A549 (cell line): ENCODE results near the gene P2RY8. TPM values are rescaled to one million over a fixed set of nuclear protein-coding genes. Genes with fewer than 3 reads are reported as not detected.

Source experiments
- ATAC-seq, 2 experiments: fragments of 200-7000 bp in 1 of 2; fragments of >200 bp in 1 of 2; cut with Nextera tagmentation in 1 of 2; cut with Tn5 transposase in 1 of 2; 3 replicates each; pipeline versions ENCODE4 v1.8.0 to v1.9.1; 2018 to 2020; ENCODE audit warnings: mild to moderate bottlenecking in 1 of 2, moderate library complexity in 1 of 2
- CTCF ChIA-PET: fragments of 300-600 bp; sonication (Branson Sonifier 250); formaldehyde crosslinking; extraction: SDS; loops from one replicate; lab custom pipeline; 2021; ENCODE audit warnings: antibody characterized with exemption, inconsistent platforms; lab: Yijun Ruan, JAX
- POLR2A ChIA-PET: fragments of 350-600 bp; formaldehyde crosslinking; extraction: SDS; loops from one replicate; lab custom pipeline; 2021; ENCODE audit warnings: antibody characterized with exemption, inconsistent platforms; lab: Yijun Ruan, JAX
- DNase-seq, 2 experiments: peaks; one replicate each; pipeline versions ENCODE4 v3.0.0 to v3.0.0-alpha.2; 2011 to 2016; ENCODE audit warnings: low read depth in 1 of 2, low spot score in 1 of 2
- FAIRE-seq: peaks from 2 replicates; lab custom pipeline; 2011; peaks lifted over from hg19 to GRCh38; lab: Jason Lieb, UNC
- H3K27ac ChIP-seq, 2 experiments: fragments of >200 bp; sonication (Bioruptor Twin); formaldehyde crosslinking; 3 replicates each; pipeline ENCODE4 v1.5.1; 2016 to 2017
- H3K4me1 ChIP-seq: fragments of >200 bp; sonication (Bioruptor Twin); formaldehyde crosslinking; 3 replicates; pipeline ENCODE4 v1.6.1; 2016
- H3K4me2 ChIP-seq: fragments of >200 bp; sonication (Bioruptor Twin); formaldehyde crosslinking; 3 replicates; pipeline ENCODE4 v1.6.1; 2016
- H3K4me3 ChIP-seq: fragments of >200 bp; sonication (Bioruptor Twin); formaldehyde crosslinking; 3 replicates; pipeline ENCODE4 v1.5.1; 2016
- H3K9me3 ChIP-seq: fragments of >200 bp; sonication (Bioruptor Twin); formaldehyde crosslinking; 3 replicates; pipeline ENCODE4 v1.6.1; 2016
- CBX8 ChIP-seq: fragments of 200-600 bp; sonication (generic); IDR thresholded peaks from 2 replicates; pipeline ENCODE4 v1.6.1; 2016
- CHD2 ChIP-seq: fragments of 150-350 bp; IDR thresholded peaks from 2 replicates; pipeline ENCODE4 v1.6.1; 2014; ENCODE audit warnings: low read length; ENCODE audit not compliant: partially characterized antibody
- CHD4 ChIP-seq: fragments of 200-600 bp; sonication (generic); IDR thresholded peaks from 2 replicates; pipeline ENCODE4 v1.6.1; 2016; ENCODE audit warnings: antibody characterized with exemption, mild to moderate bottlenecking, borderline replicate concordance
- CTCF ChIP-seq: fragments of >200 bp; sonication (Bioruptor Twin); formaldehyde crosslinking; IDR thresholded peaks from 3 replicates; pipeline ENCODE4 v1.5.1; 2016
- FOXS1 ChIP-seq: fragments of 250-450 bp; sonication (Bioruptor Pico); IDR thresholded peaks from 2 replicates; pipeline ENCODE4 v1.5.0; 2020; ENCODE audit warnings: mild to moderate bottlenecking, moderate library complexity
- HDAC2 ChIP-seq: fragments of 200-600 bp; sonication (generic); IDR thresholded peaks from 2 replicates; pipeline ENCODE4 v1.6.1; 2016
- HEYL ChIP-seq: fragments of 250-450 bp; sonication (Bioruptor Pico); IDR thresholded peaks from 2 replicates; pipeline ENCODE4 v1.8.0; 2021; ENCODE audit warnings: mild to moderate bottlenecking, moderate library complexity
- HMGXB4 ChIP-seq: fragments of 250-450 bp; sonication (Bioruptor Pico); IDR thresholded peaks from 2 replicates; pipeline ENCODE4 v1.5.0; 2021; ENCODE audit warnings: mild to moderate bottlenecking, moderate library complexity, borderline replicate concordance
- HOXA7 ChIP-seq: fragments of 250-450 bp; sonication (Bioruptor Pico); IDR thresholded peaks from 2 replicates; pipeline ENCODE4 v1.5.0; 2020; ENCODE audit warnings: mild to moderate bottlenecking, moderate library complexity
- HOXB13 ChIP-seq: fragments of 250-450 bp; sonication (Bioruptor Pico); IDR thresholded peaks from 2 replicates; pipeline ENCODE4 v1.5.0; 2020; ENCODE audit warnings: low read depth, mild to moderate bottlenecking, moderate library complexity
- HOXB5 ChIP-seq: fragments of 250-450 bp; sonication (Bioruptor Pico); IDR thresholded peaks from 2 replicates; pipeline ENCODE4 v1.5.0; 2020; ENCODE audit warnings: mild to moderate bottlenecking, moderate library complexity
- JUN ChIP-seq, 2 experiments: fragments of >200 bp; sonication (Bioruptor Twin); formaldehyde crosslinking; IDR thresholded peaks; 2 replicates in 1 of 2; 3 replicates in 1 of 2; pipeline ENCODE4 v1.6.1; 2016 to 2017
- JUNB ChIP-seq: fragments of >200 bp; sonication (Bioruptor Twin); formaldehyde crosslinking; IDR thresholded peaks from 2 replicates; pipeline ENCODE4 v1.6.1; 2016
- KDM1A ChIP-seq: fragments of 200-600 bp; sonication (generic); IDR thresholded peaks from 2 replicates; pipeline ENCODE4 v1.6.1; 2016; ENCODE audit warnings: low read depth, mild to moderate bottlenecking
- KDM5A ChIP-seq: fragments of 200-600 bp; sonication (generic); IDR thresholded peaks from 2 replicates; pipeline ENCODE4 v1.6.1; 2016; ENCODE audit warnings: antibody characterized with exemption, mild to moderate bottlenecking
- MAFK ChIP-seq: fragments of 450-650 bp; IDR thresholded peaks from 2 replicates; pipeline ENCODE4 v1.6.1; 2014; ENCODE audit not compliant: partially characterized antibody
- MAX ChIP-seq: IDR thresholded peaks from 2 replicates; pipeline ENCODE4 v1.6.1; 2012
- MYC ChIP-seq: IDR thresholded peaks from 2 replicates; pipeline ENCODE4 v1.6.1; 2012; ENCODE audit warnings: mild to moderate bottlenecking, inconsistent platforms, low read length, improper control_type of control experiment, borderline replicate concordance
- NFE2L2 ChIP-seq: fragments of 150-350 bp; conservative IDR thresholded peaks from 2 replicates; pipeline ENCODE4 v1.6.1; 2014; ENCODE audit warnings: low read length
- NPAS2 ChIP-seq: fragments of 250-450 bp; sonication (Bioruptor Pico); IDR thresholded peaks from 2 replicates; pipeline ENCODE4 v1.8.0; 2022; ENCODE audit warnings: mild to moderate bottlenecking, moderate library complexity, borderline replicate concordance
- POLR2A ChIP-seq: IDR thresholded peaks from 2 replicates; pipeline ENCODE4 v1.6.1; 2012; ENCODE audit warnings: mild to moderate bottlenecking, low read length
- POLR2AphosphoS2 ChIP-seq: conservative IDR thresholded peaks from 2 replicates; pipeline ENCODE4 v1.6.1; 2012; ENCODE audit warnings: low read length, improper control_type of control experiment, inconsistent platforms
- SMC3 ChIP-seq: fragments of >200 bp; sonication (Bioruptor Twin); formaldehyde crosslinking; IDR thresholded peaks from 3 replicates; pipeline ENCODE4 v1.6.1; 2018; ENCODE audit warnings: inconsistent platforms
- TFCP2L1 ChIP-seq: fragments of 250-450 bp; sonication (Bioruptor Pico); IDR thresholded peaks from 2 replicates; pipeline ENCODE4 v1.5.0; 2021; ENCODE audit warnings: mild to moderate bottlenecking
- TP53 ChIP-seq: fragments of 250-450 bp; sonication (Bioruptor Pico); IDR thresholded peaks from 2 replicates; pipeline ENCODE4 v1.5.0; 2021; ENCODE audit warnings: mild to moderate bottlenecking, moderate library complexity
- WGBS: methylation state at CpG from one replicate; pipeline ENCODE4 v1.1.6; 2017; ENCODE audit errors: missing lambda C conversion rate; 5-methylcytosine and 5-hydroxymethylcytosine counted together
- polyA plus RNA-seq, 4 experiments: library from polyadenylated mRNA; depleted of rRNA in 3 of 4; stranded (reverse); fragments of >200 nt; fragmentation: RNase III in 1 of 4; extraction: RNeasy Plus Mini Kit Qiagen cat#74134 plus additional on column Dnase treatment in 1 of 4; gene quantifications; 2 replicates in 3 of 4; 3 replicates in 1 of 4; pipeline ENCODE4 v1.2.3, GENCODE V29; 2011 to 2017
- TF ChIP-seq, protein P1 (sequence below): fragments of 150-350 bp; IDR thresholded peaks from 2 replicates; pipeline ENCODE4 v1.6.1; 2014; ENCODE audit warnings: low read depth, mild to moderate bottlenecking, low read length
- TF ChIP-seq, protein P2 (sequence below): fragments of >200 bp; sonication (Bioruptor Twin); formaldehyde crosslinking; IDR thresholded peaks from 3 replicates; pipeline ENCODE4 v1.6.1; 2016

P2RY8 gene
- polyA plus RNA-seq, 2 of the 4 experiments (the other 2 are of a cell fraction): not detected

DNA sequence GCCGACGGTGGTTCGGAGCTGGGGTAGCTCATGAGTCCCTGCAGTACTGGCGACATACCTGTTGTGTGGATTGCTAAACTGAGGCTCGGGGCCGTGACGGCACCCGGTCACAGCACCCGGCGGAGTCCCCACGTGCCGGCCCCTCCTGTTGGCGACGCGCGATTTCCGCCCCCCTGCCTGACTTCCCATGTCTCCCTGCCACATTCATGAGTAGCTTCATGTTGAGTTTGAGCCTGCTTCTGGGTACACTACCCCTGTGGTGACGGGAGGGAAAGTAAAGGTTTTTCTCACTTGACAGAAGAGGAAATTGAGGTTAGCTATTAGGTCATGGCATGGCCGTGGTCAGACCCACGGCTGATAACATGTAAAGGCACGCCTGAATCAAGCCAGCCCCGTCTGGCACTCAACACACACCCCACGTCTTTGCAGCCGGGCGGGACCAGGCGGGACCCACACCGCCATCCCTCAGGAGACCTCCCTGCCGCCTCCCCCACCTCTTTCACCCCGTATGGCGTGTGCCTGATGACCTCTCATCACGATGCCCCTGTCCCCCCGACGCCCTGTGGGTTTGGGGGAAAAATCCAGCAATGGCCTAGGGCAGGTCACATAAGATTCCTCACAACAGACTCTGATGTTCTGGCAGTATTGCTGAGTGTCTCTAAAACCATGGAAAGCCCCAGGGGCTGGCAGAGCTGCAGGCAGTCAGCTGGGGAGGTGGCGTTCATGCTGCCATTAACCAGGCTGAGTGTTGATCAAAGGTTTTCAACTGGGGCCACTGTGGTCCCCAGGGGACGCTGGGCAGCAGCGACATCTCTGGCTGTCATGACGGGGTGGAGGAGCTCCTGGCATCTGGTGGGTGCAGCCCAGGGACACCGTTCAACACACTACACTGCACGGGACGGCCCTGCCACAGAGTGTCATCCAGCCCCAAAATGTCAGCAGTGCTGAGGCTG lies 29.2 kb downstream of the P2RY8 start:
- FAIRE-seq (no peak), ATAC-seq (peak; percentile 53 to 71; a peak in 4 of 6 replicates), DNase-seq (no peak)
- Histone ChIP-seq H3K27ac (no peak overlapping the region), H3K4me3 (no peak overlapping the region), H3K9me3 (0 out of 3 replicates have a peak, but pooled peaks cover 3% of the 10 kb centered on the region), H3K4me2 (no peak overlapping the region), H3K4me1 (no peaks in the 10 kb centered on the region)
- CTCF ChIA-PET: no interaction called here
- POLR2A ChIA-PET: no interaction called here
- TF ChIP-seq NFE2L2: no peak
- no peak for TF ChIP-seq CHD2
- no peak for TF ChIP-seq JUNB
- TF ChIP-seq HMGXB4 (CRISPR knock-in tag): no peak
- TF ChIP-seq CTCF: no peak
- no peak for TF ChIP-seq MYC
- TF ChIP-seq MAX: no peak
- no peak for TF ChIP-seq KDM1A
- TF ChIP-seq, protein P1, sequence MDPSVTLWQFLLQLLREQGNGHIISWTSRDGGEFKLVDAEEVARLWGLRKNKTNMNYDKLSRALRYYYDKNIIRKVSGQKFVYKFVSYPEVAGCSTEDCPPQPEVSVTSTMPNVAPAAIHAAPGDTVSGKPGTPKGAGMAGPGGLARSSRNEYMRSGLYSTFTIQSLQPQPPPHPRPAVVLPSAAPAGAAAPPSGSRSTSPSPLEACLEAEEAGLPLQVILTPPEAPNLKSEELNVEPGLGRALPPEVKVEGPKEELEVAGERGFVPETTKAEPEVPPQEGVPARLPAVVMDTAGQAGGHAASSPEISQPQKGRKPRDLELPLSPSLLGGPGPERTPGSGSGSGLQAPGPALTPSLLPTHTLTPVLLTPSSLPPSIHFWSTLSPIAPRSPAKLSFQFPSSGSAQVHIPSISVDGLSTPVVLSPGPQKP: no peak
- no peak for TF ChIP-seq HOXB5
- no peak for TF ChIP-seq POLR2A
- WGBS: 48% methylated on average over 38 of the region's 40 CpGs

DNA sequence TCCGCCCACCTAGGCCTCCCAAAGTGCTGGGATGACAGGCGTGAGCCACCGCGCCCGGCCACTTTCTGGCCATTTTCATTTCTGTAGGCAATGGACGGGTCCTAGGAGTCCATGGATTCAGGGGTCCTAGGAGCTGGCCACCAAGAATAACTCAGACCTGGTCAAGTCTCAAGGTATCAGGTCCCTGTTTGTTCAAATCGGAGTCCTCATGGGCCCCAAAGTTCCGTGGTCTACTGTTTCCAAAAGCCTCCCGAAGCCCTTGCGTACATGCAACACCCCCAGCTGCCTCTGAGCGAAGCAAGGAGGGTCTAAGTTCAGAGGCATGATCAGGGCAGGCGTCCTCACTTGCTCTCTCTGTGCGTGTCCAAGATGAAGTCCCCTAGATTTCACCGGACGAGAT lies 30.1 kb downstream of the P2RY8 start:
- POLR2A ChIA-PET: no interaction called here
- H3K4me3 ChIP-seq: no peak overlapping the region
- 62% methylated on average over 14 of the region's 15 CpGs for WGBS
- H3K27ac ChIP-seq: no peak overlapping the region
- no peak overlapping the region for H3K4me2 ChIP-seq
- no peak for FAIRE-seq
- no peaks in the 10 kb centered on the region for H3K4me1 ChIP-seq
- CTCF ChIA-PET: no interaction called here
- no peak for TF ChIP-seq POLR2AphosphoS2
- no peak for TF ChIP-seq KDM5A
- H3K9me3 ChIP-seq: 0 out of 3 replicates have a peak, but pooled peaks cover 3% of the 10 kb centered on the region
- ATAC-seq: no peak
- DNase-seq: no peak

DNA sequence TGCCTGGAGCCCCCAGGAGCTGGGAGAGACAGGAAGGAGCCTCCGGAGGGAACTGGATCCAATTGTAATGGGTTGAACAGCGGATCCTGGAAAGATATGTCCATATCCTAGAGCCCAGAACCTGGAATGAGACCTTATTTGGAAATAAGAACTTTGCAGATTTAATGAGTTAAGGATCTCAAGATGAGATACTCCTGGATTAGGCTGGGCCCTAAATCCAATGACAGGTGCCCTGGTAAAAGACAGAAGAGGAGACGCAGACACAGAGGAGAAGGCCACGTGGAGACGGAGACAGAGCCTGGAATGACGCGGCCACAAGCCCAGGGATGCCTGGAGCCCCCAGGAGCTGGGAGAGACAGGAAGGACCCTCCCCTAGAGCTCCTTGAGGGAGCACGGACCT lies 34.1 kb downstream of the P2RY8 start:
- H3K27ac ChIP-seq: no peak overlapping the region
- DNase-seq: no peak
- no peak overlapping the region for H3K4me2 ChIP-seq
- FAIRE-seq: no peak
- ChIA-PET CTCF (no interaction called here), POLR2A (no interaction called here)
- H3K9me3 ChIP-seq: no peaks in the 10 kb centered on the region
- no peaks in the 10 kb centered on the region for H3K4me1 ChIP-seq
- no peak for ATAC-seq
- 72% methylated on average over 8 of the region's 8 CpGs for WGBS
- no peak overlapping the region for H3K4me3 ChIP-seq
- TF ChIP-seq JUN (IDR thresholded peaks at IDR 0.05) (no peak), HOXB13 (no peak), HOXA7 (no peak), SMC3 (no peak), HEYL (CRISPR knock-in tag) (no peak), FOXS1 (CRISPR knock-in tag) (no peak), KDM5A (no peak), HDAC2 (no peak), CBX8 (no peak), TP53 (CRISPR knock-in tag) (no peak), CHD4 (no peak), MAFK (no peak), NPAS2 (no peak), MYC (no peak), TFCP2L1 (CRISPR knock-in tag) (no peak)
- TF ChIP-seq, protein P2, sequence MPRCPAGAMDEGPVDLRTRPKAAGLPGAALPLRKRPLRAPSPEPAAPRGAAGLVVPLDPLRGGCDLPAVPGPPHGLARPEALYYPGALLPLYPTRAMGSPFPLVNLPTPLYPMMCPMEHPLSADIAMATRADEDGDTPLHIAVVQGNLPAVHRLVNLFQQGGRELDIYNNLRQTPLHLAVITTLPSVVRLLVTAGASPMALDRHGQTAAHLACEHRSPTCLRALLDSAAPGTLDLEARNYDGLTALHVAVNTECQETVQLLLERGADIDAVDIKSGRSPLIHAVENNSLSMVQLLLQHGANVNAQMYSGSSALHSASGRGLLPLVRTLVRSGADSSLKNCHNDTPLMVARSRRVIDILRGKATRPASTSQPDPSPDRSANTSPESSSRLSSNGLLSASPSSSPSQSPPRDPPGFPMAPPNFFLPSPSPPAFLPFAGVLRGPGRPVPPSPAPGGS: no peak
